GM21529 (cell line): ENCODE results near the gene GNA12.

Experiments used
- ATAC-seq: cut with Tn5 transposase; IDR thresholded peaks from one replicate; pipeline ENCODE4 v1.9.1; 2021; ENCODE audit not compliant: unreplicated experiment

GNA12 gene

DNA sequence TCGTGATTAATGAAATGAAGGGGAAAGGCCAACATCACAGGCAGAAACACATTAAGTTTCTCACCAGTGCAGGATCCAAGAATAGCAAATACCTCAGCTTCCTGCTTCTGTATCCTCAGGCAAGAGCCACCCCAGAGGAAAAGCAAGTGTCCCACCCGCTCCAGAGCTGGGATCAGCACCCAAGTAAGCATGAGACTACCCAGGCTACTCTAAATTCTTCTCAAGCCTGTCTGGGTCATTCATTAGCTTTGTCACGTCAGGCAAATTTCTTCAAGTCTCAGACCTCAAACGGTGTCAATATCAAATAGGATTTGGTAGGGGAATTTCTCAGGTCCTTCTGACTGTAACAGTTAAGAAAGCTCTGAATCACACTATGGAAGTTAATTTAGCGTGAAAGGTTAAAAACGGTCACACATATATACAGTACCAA is 59.0 kb downstream of the GNA12 start:
- no peak for ATAC-seq

DNA sequence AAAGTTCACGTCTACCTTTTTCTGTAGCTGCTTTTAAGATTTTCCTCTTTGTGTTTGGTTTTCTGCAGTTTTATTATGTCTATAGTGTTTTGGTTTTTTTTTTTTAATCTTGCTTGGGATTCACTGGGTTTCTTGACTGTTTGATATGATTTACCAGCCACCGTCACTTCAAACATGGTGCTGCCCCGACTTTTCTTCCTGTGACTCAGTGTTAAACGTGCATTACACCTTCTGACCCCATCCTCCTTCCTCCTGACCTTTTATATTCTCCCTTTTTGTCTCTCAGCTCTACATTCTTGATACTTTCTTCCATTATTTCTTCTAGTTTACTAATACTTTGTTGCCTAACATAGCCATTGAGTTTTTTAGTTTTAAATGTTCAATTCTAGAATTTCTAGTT is 61.5 kb downstream of the GNA12 start:
- no peak for ATAC-seq

DNA sequence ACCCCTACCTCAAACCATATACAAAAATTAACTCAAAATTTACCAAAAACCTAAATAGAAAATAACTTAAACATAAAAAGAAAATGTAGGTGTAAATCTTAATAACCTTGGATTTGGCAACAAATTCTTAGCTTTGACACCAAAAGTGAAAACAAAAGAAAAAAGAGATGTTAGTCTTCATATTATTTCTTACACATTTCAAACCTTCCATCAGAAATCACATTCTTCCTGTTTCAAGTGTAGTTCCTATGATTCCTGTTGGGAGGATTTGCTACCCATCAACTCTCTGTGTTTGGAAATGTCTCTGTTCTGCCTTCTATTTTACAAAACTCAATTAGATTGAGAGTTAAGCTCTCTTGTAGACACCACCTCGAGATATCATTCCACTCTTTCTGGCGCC is 62.0 kb downstream of the GNA12 start:
- ATAC-seq, result no peak

DNA sequence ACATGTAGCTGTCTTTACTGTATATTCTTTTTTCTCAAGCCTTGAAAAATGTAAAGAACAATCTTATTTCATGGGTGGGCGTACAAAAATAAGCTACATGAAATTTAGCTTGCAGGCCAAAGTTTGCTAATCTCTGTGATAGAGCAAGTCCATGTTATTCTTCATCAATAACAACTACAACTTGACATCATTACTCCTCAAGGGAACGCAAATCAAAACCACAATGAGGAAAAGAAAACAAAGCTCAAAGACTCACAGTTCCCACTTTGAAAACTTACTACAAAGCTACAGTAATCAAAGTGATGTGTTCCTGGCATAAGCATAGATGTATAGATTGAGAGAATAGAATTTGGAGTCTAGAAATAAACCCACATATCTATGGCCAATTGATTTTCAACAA is 62.5 kb downstream of the GNA12 start:
- ATAC-seq, result no peak

- ATAC-seq, result no peak
These were observed 65.1 kb downstream of the GNA12 start for GRCh38 chr7:2779051-2779450.

GRCh38 chr7:2777898-2778535 is 66.1 kb downstream of the GNA12 start:
- ATAC-seq, result no peak

DNA sequence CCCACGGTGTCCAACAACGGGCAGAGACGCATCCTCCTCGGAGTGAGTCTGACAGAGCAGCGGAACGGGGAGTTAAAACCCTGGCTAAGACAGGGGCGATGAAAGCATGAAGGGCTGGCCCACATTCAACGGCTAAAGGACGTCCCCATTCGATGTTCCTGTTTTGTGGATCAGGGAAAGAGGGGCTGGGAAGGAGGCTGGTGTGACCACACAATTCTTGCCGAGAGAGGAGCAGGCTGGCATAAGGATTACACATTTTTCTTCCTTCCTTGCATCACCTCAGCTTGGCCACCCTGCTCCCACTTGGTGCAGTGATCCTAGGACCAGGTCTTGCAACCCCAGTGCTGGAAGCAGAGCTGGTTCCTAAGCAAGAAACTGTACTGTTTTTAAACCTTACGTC is 67.7 kb downstream of the GNA12 start:
- no peak for ATAC-seq

GRCh38 chr7:2775785-2776184 is 68.3 kb downstream of the GNA12 start:
- no peak for ATAC-seq

- no peak for ATAC-seq
These were observed 68.7 kb downstream of the GNA12 start for GRCh38 chr7:2775376-2775775.

- ATAC-seq, result no peak
These were observed 69.2 kb downstream of the GNA12 start for GRCh38 chr7:2774935-2775334.

DNA sequence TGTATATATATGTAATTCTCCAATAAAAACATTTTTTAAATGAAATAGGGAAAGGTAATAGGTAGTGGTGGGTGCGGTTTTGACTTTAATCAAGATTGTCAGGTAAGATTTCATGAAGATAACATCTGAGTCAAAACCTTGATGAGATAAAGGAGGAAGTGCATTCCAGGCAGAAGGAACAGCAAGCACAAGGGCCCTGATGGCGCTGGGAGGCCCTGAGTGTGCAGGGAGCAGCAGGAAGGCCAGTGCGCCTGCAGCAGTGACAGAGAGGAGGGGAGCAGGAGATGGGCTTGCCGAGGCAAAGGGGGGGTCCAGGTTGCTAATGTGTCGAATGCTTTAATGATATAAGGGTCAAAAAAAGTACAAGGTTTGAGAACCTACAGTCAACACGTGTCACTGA is 69.8 kb downstream of the GNA12 start:
- no peak for ATAC-seq

DNA sequence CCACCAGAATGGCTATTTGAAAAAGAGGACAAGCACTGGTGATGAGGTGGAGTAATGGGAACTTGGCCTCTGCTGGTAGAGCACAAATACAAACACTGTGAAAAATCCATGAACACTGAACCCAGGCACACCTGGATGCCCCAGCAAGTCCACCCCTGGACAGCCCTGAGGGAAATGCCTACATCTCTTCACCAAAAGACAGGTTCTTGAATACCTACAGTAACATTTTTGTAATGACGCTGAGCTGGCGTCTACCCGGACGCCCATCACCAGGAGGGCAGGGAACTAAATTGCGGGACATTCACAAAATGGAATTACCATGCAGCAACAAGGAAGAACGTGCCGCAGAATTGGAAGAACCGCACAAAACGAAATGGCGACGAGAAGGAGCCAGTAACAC is 70.5 kb downstream of the GNA12 start:
- no peak for ATAC-seq

GRCh38 chr7:2771274-2771731 is 72.8 kb downstream of the GNA12 start:
- ATAC-seq, result no peak

- no peak for ATAC-seq
These were observed 79.5 kb downstream of the GNA12 start for GRCh38 chr7:2764621-2765020.

DNA sequence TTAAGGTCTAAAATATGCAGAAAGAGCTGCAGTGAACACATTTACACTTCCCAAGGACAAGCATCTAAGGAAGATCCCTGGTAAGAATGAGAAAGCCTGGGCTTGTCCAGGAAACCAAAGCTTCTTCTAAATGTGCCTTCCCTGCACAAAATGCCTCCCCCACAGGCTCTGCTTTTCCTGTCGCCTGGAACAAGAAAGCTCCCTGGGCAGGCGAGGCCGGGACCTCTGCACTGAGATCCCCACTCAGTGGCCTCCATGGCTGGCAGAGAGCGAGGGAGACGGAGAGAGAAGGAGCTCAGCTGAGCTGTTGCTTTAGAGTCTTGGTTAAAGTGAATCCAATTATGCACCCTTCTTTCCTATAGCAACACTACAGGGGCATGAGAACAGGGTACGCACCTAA is 80.5 kb downstream of the GNA12 start:
- no peak for ATAC-seq

- ATAC-seq, result no peak
These were observed 82.2 kb downstream of the GNA12 start for GRCh38 chr7:2761801-2762497.

GRCh38 chr7:2761131-2761624 is 82.9 kb downstream of the GNA12 start:
- ATAC-seq, result no peak

DNA sequence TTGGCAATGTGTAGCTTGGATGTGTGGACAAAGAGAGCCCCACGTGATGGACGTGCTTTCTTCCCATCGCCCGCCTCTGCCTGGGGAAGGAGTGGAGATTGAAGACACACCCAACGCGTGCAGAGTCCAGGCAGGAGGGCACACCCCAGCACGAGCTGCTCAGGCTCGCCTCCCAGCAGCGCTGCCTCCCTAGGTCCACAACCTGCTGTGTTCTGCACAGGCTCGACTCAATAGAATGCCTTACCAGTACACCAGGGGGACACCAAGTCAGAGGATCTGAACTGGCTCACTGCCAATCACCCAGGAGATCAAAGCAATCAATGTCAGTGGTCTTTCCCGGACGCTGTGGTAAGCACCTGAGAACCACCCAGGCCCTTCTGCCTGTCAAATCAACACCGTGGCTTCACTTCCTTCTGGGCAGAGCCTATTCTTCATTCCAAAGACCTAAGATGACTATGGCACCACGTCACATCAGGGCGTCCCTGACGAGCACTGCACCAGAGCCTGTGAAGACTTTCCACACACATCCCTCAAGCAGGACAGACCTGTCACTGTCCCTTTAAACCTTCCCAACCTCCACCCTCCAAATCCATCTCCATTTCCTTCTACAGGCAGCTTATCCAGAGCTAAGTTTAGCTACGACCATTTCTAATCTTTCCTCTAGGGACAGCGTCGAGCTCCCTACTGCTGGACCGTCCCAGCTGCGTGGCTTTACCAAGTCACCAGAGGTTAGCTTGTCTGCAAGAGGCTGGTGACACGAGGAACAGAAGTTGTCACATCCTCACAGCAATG is 83.8 kb downstream of the GNA12 start:
- no peak for ATAC-seq

GRCh38 chr7:2759736-2760097 is 84.4 kb downstream of the GNA12 start:
- no peak for ATAC-seq

GRCh38 chr7:2758673-2759616 is 85.2 kb downstream of the GNA12 start:
- no peak for ATAC-seq
